H1 (cell line): ENCODE data around the gene CNTF. TPM values are rescaled to one million over a fixed set of nuclear protein-coding genes. Genes with fewer than 3 reads are reported as not detected.

Source experiments
- CTCF ChIA-PET: fragments of 300-600 bp; sonication (Branson Sonifier 250); formaldehyde crosslinking; loops from one replicate; lab custom pipeline; 2021; ENCODE audit not compliant: partially characterized antibody; lab: Charles Lee
- POLR2A ChIA-PET: fragments of 300-600 bp; sonication (Branson Sonifier 250); formaldehyde crosslinking; loops from one replicate; lab custom pipeline; 2021; ENCODE audit warnings: inconsistent platforms; ENCODE audit not compliant: partially characterized antibody; lab: Charles Lee
- DNase-seq, 2 experiments: peaks; one replicate each; pipeline versions ENCODE4 v3.0.0 to v3.0.0-alpha.2; 2010 to 2022; ENCODE audit warnings: low spot score in 2 of 2, low read depth in 1 of 2, mixed read lengths in 1 of 2
- FAIRE-seq: peaks from 2 replicates; lab custom pipeline; 2011; peaks lifted over from hg19 to GRCh38; lab: Jason Lieb, UNC
- H2AFZ ChIP-seq: 2 replicates; pipeline ENCODE4 v1.8.1; 2012; ENCODE audit warnings: low read length, inconsistent platforms
- H2AK5ac ChIP-seq: 2 replicates; pipeline ENCODE4 v1.6.1; 2013; ENCODE audit warnings: low read depth, low read length
- H2BK120ac ChIP-seq: replicated peaks from 2 replicates; pipeline ENCODE3; 2013; ENCODE audit warnings: low read depth, low read length, inconsistent platforms
- H2BK12ac ChIP-seq: 2 replicates; pipeline ENCODE4 v1.6.1; 2013; ENCODE audit warnings: low read depth, low read length
- H2BK15ac ChIP-seq: 2 replicates; pipeline ENCODE4 v1.6.1; 2013; ENCODE audit warnings: low read length
- H2BK20ac ChIP-seq: 2 replicates; pipeline ENCODE4 v1.6.1; 2013; ENCODE audit warnings: low read length
- H2BK5ac ChIP-seq: 2 replicates; pipeline ENCODE4 v1.6.1; 2013; ENCODE audit warnings: low read depth, low read length
- H3K14ac ChIP-seq: 2 replicates; pipeline ENCODE4 v1.6.1; 2013; ENCODE audit warnings: inconsistent platforms; ENCODE audit not compliant: insufficient read length
- H3K18ac ChIP-seq: 2 replicates; pipeline ENCODE4 v1.6.1; 2013; ENCODE audit warnings: low read length; ENCODE audit errors: extremely low read depth
- H3K23ac ChIP-seq: 2 replicates; pipeline ENCODE4 v1.6.1; 2013; ENCODE audit warnings: inconsistent platforms; ENCODE audit not compliant: insufficient read length
- H3K23me2 ChIP-seq: 2 replicates; pipeline ENCODE4 v1.6.1; 2013; ENCODE audit warnings: low read depth, low read length
- H3K27ac ChIP-seq: 2 replicates; pipeline ENCODE4 v1.6.1; 2011; ENCODE audit warnings: low read depth, low read length, inconsistent platforms
- H3K27me3 ChIP-seq, 4 experiments: replicated peaks in 1 of 4; 1 replicate in 1 of 4; 2 replicates in 3 of 4; pipeline versions ENCODE4 v1.6.1 to v1.8.1; 2011 to 2013; ENCODE audit warnings: low read length in 3 of 4, mild to moderate bottlenecking in 3 of 4, inconsistent platforms in 2 of 4, mixed read lengths in 2 of 4, moderate library complexity in 1 of 4; ENCODE audit not compliant: control insufficient read depth in 3 of 4, insufficient read depth in 3 of 4; ENCODE audit errors: extremely low read depth in 1 of 4
- H3K36me3 ChIP-seq, 4 experiments: 2 replicates each; pipeline versions ENCODE4 v1.6.1 to v1.8.1; 2011 to 2013; ENCODE audit warnings: mild to moderate bottlenecking in 4 of 4, low read length in 3 of 4, moderate library complexity in 2 of 4, control low read depth in 1 of 4, inconsistent platforms in 1 of 4; ENCODE audit not compliant: insufficient read depth in 4 of 4, control insufficient read depth in 2 of 4
- H3K4ac ChIP-seq: replicated peaks from 2 replicates; pipeline ENCODE3; 2013; ENCODE audit warnings: low read length, low read depth, mixed read lengths, inconsistent platforms; ENCODE audit not compliant: insufficient read length
- H3K4me1 ChIP-seq, 4 experiments: replicated peaks in 1 of 4; 1 replicate in 1 of 4; 2 replicates in 3 of 4; pipeline versions ENCODE4 v1.6.1 to v1.8.1; 2011 to 2013; ENCODE audit warnings: low read length in 3 of 4, inconsistent platforms in 2 of 4, mixed read lengths in 1 of 4; ENCODE audit not compliant: insufficient read depth in 4 of 4, control insufficient read depth in 3 of 4
- H3K4me2 ChIP-seq, 2 experiments: 2 replicates each; pipeline versions ENCODE4 v1.6.1 to v1.8.1; 2011 to 2013; ENCODE audit warnings: low read depth in 2 of 2, low read length in 2 of 2, control low read depth in 1 of 2, inconsistent platforms in 1 of 2, mild to moderate bottlenecking in 1 of 2; ENCODE audit not compliant: insufficient read depth in 1 of 2
- H3K4me3 ChIP-seq, 4 experiments: fragments of 200-600, 300-600 bp in 1 of 4; sonication (generic), shearing (Covaris generic), sonication (Bioruptor Twin) in 1 of 4; 2 replicates each; pipeline versions ENCODE4 v1.5.1 to v1.8.1; 2011 to 2016; ENCODE audit warnings: low read length in 4 of 4, low read depth in 3 of 4, control low read depth in 2 of 4, inconsistent platforms in 2 of 4, mild to moderate bottlenecking in 2 of 4, mixed read lengths in 1 of 4, moderate library complexity in 1 of 4; ENCODE audit not compliant: insufficient read depth in 2 of 4; ENCODE audit errors: extremely low read depth in 1 of 4
- H3K56ac ChIP-seq: replicated peaks from 2 replicates; pipeline ENCODE3; 2013; ENCODE audit warnings: low read depth, mild to moderate bottlenecking, mixed read lengths, low read length, inconsistent platforms; ENCODE audit not compliant: insufficient read length
- H3K79me1 ChIP-seq: 2 replicates; pipeline ENCODE4 v1.6.1; 2013; ENCODE audit warnings: low read depth, low read length, control low read depth
- H3K79me2 ChIP-seq, 2 experiments: 2 replicates each; pipeline versions ENCODE4 v1.6.1 to v1.8.1; 2012 to 2013; ENCODE audit warnings: low read length in 2 of 2, mild to moderate bottlenecking in 2 of 2, inconsistent platforms in 1 of 2; ENCODE audit not compliant: insufficient read depth in 2 of 2, control insufficient read depth in 1 of 2
- H3K9ac ChIP-seq, 4 experiments: replicated peaks in 1 of 4; 1 replicate in 1 of 4; 2 replicates in 3 of 4; pipeline versions ENCODE4 v1.6.1 to v1.8.1; 2011 to 2013; ENCODE audit warnings: low read depth in 3 of 4, low read length in 3 of 4, control low read depth in 2 of 4, mild to moderate bottlenecking in 2 of 4, moderate library complexity in 2 of 4, inconsistent platforms in 1 of 4; ENCODE audit errors: extremely low read depth in 1 of 4
- H3K9me3 ChIP-seq, 2 experiments: 2 replicates each; pipeline versions ENCODE4 v1.6.1 to v1.8.1; 2012 to 2013; ENCODE audit warnings: mild to moderate bottlenecking in 2 of 2, moderate library complexity in 2 of 2, control low read depth in 1 of 2, inconsistent platforms in 1 of 2, low read depth in 1 of 2, low read length in 1 of 2, mixed read lengths in 1 of 2; ENCODE audit not compliant: insufficient read depth in 2 of 2
- H4K20me1 ChIP-seq, 2 experiments: replicated peaks in 1 of 2; 2 replicates each; pipeline versions ENCODE3 to v1.8.1; 2011 to 2013; ENCODE audit warnings: inconsistent platforms in 2 of 2, low read length in 2 of 2, mild to moderate bottlenecking in 1 of 2; ENCODE audit not compliant: insufficient read depth in 2 of 2, control insufficient read depth in 1 of 2
- H4K5ac ChIP-seq: 2 replicates; pipeline ENCODE4 v1.6.1; 2013; ENCODE audit warnings: low read length, low read depth, mixed read lengths, inconsistent platforms; ENCODE audit not compliant: insufficient read length
- H4K8ac ChIP-seq: 2 replicates; pipeline ENCODE4 v1.8.0; 2013; ENCODE audit warnings: mild to moderate bottlenecking, moderate library complexity, low read length, inconsistent platforms; ENCODE audit not compliant: insufficient read depth; ENCODE audit errors: extremely low read depth
- H4K91ac ChIP-seq: replicated peaks from 2 replicates; pipeline ENCODE3; 2013; ENCODE audit warnings: low read length, mixed read lengths, inconsistent platforms; ENCODE audit not compliant: insufficient read length
- WGBS, 2 experiments: shearing (Covaris generic) in 1 of 2; methylation state at CpG; one replicate each; pipeline versions ENCODE4 v1.1.6 to v1.1.7; 2013 to 2015; ENCODE audit warnings: low lambda C conversion rate in 2 of 2, mixed read lengths in 2 of 2, inconsistent platforms in 1 of 2, low coverage in 1 of 2, missing lambda C conversion rate in 1 of 2; ENCODE audit not compliant: insufficient replicate concordance in 2 of 2, insufficient coverage in 1 of 2, insufficient read length in 1 of 2; ENCODE audit errors: extremely low coverage in 1 of 2, missing lambda C conversion rate in 1 of 2; 5-methylcytosine and 5-hydroxymethylcytosine counted together
- polyA plus RNA-seq, 7 experiments: library from polyadenylated mRNA; depleted of rRNA in 3 of 7; stranded (reverse) in 5 of 7; unstranded in 2 of 7; fragments of >200 nt in 5 of 7; fragments of 200-250 nt in 2 of 7; gene quantifications; 1 replicate in 5 of 7; 2 replicates in 1 of 7; 4 replicates in 1 of 7; pipeline versions ENCODE4 v1.2.1 to v1.2.3, GENCODE V29; 2011 to 2013; ENCODE audit warnings: missing spikeins in 2 of 7, mixed read lengths in 2 of 7
- total RNA-seq: library from RNA; stranded (reverse); fragmentation: NEBNext Ultra II Directional; extraction: Animal tissue kit (Norgen Biotek cat#: 25700); gene quantifications from 2 replicates; pipeline ENCODE4 v1.2.1, GENCODE V29; 2021

The CNTF gene
- total and polyA plus RNA-seq, 2 of the 8 experiments (the other 6 are each of a cell fraction or from before 2014, with no cell fraction given), result 0.41 to 1.5 TPM

- no peak for DNase-seq
- WGBS, 2 experiments, result 91% methylated on average over 2 of the region's 2 CpGs; no CpG with 5 or more reads in 1 of the 2 experiments
- no peak overlapping the region for H3K9ac ChIP-seq
- no peak for FAIRE-seq
- no peak overlapping the region for H3K18ac ChIP-seq
- no peaks in the 10 kb centered on the region for H3K79me1 ChIP-seq
- H3K79me2 ChIP-seq, result no peaks in the 10 kb centered on the region
- H2BK20ac ChIP-seq, result no peak overlapping the region
- no peak overlapping the region for H2BK12ac ChIP-seq
- no peaks in the 10 kb centered on the region for H3K4me1 ChIP-seq
- no peak overlapping the region for H4K91ac ChIP-seq
- no peak overlapping the region for H2AFZ ChIP-seq
- POLR2A ChIA-PET, result interaction anchor here (2.3 kb wide), 1 partner anchor 11 kb away, joined by 7 read pairs; no protein-coding TSS in a partner anchor
- H3K27me3 ChIP-seq, result no peaks in the 10 kb centered on the region; a peak in 1 of 7 replicates
- peaks cover 2 to 3% of the 10 kb centered on the region in 2 experiments; a peak in 1 of 4 replicates for H3K9me3 ChIP-seq
- H4K20me1 ChIP-seq, result no peaks in the 10 kb centered on the region
- no peak overlapping the region for H3K4me2 ChIP-seq
- H2BK5ac ChIP-seq, result no peak overlapping the region
- no peak overlapping the region for H3K56ac ChIP-seq
- CTCF ChIA-PET, result interaction anchor here (0.9 to 4.8 kb wide), 4 partner anchors 11 to 149 kb away, joined by 3 to 37 read pairs (median 10); no protein-coding TSS in a partner anchor
- no peaks in the 10 kb centered on the region for H3K23me2 ChIP-seq
- H3K14ac ChIP-seq, result no peak overlapping the region
- no peak overlapping the region for H3K4ac ChIP-seq
- H2BK120ac ChIP-seq, result no peak overlapping the region
- no peak overlapping the region for H3K23ac ChIP-seq
- H2AK5ac ChIP-seq, result no peak overlapping the region
- H3K4me3 ChIP-seq, result no peak overlapping the region
- H4K8ac ChIP-seq, result no peak overlapping the region
- H3K27ac ChIP-seq, result no peak overlapping the region
- H4K5ac ChIP-seq, result no peak overlapping the region
- no peak overlapping the region for H2BK15ac ChIP-seq
- no peaks in the 10 kb centered on the region for H3K36me3 ChIP-seq
Measured at GRCh38 chr11:58639669-58640068, 17.2 kb downstream of the CNTF start.
